Left renal pelvis (tissue), 4 donors: ENCODE data around the gene MIPOL1. TPM values are rescaled to one million over a fixed set of nuclear protein-coding genes. Genes with fewer than 3 reads are reported as not detected.
"Not testable (repeated sequence)": the region's sequence is repeated elsewhere in the genome, so short reads cannot be mapped to it uniquely, and the experiment has no call there.

Experiments used
- DNase-seq, 4 donors: peaks; one replicate each; pipeline ENCODE4 v3.0.0-alpha.2; 2013; ENCODE audit warnings: low read depth in 4 of 4, low spot score in 3 of 4
- polyA plus RNA-seq, 4 donors: library from polyadenylated mRNA; unstranded; fragments of 120-200 nt; gene quantifications; one replicate each; pipeline ENCODE4 v1.2.1, GENCODE V29; 2013; ENCODE audit not compliant: insufficient read length in 4 of 4

MIPOL1 gene
- polyA plus RNA-seq, 4 donors: 6.3 to 14.2 (median 12.2) TPM

GRCh38 chr14:37186865-37187264 is 10.9 kb upstream of the MIPOL1 start:
- DNase-seq: no peak

- DNase-seq: no peak
These were observed 10.4 kb upstream of the MIPOL1 start for GRCh38 chr14:37187294-37187693.

- not testable (repeated sequence) for DNase-seq
These were observed 9.7 kb upstream of the MIPOL1 start for GRCh38 chr14:37187840-37188577.

GRCh38 chr14:37189733-37190132 is 8.0 kb upstream of the MIPOL1 start:
- DNase-seq: not testable (repeated sequence)

- DNase-seq: no peak
These were observed 3.0 kb upstream of the MIPOL1 start for GRCh38 chr14:37194698-37195097.

GRCh38 chr14:37195327-37195726 is 2.4 kb upstream of the MIPOL1 start:
- DNase-seq: no peak

GRCh38 chr14:37196604-37197420 is 925 bp upstream of the MIPOL1 start:
- no peak for DNase-seq

GRCh38 chr14:37198273-37198598 is 499 bp downstream of the MIPOL1 start:
- peak in 2 of 4 donors; percentile 10 to 21 for DNase-seq

GRCh38 chr14:37198907-37199306 is 1.2 kb downstream of the MIPOL1 start:
- no peak for DNase-seq

- no peak for DNase-seq
These were observed 4.0 kb downstream of the MIPOL1 start for GRCh38 chr14:37201724-37202123.

- no peak for DNase-seq
These were observed 4.5 kb downstream of the MIPOL1 start for GRCh38 chr14:37202265-37202664.

- DNase-seq: no peak
These were observed 5.1 kb downstream of the MIPOL1 start for GRCh38 chr14:37202812-37203211.

GRCh38 chr14:37203423-37203822 is 5.7 kb downstream of the MIPOL1 start:
- DNase-seq: no peak

GRCh38 chr14:37205623-37206605 is 8.2 kb downstream of the MIPOL1 start:
- not testable (repeated sequence) for DNase-seq

GRCh38 chr14:37209617-37210016 is 11.9 kb downstream of the MIPOL1 start:
- DNase-seq: not testable (repeated sequence)

GRCh38 chr14:37210448-37210847 is 12.7 kb downstream of the MIPOL1 start:
- no peak for DNase-seq

- DNase-seq: no peak
These were observed 15.3 kb downstream of the MIPOL1 start for GRCh38 chr14:37213016-37213415.

- no peak for DNase-seq
These were observed 17.6 kb downstream of the MIPOL1 start for GRCh38 chr14:37215345-37215744.

- DNase-seq: no peak
These were observed 23.3 kb downstream of the MIPOL1 start for GRCh38 chr14:37221073-37221472.

GRCh38 chr14:37223947-37224474 is 26.3 kb downstream of the MIPOL1 start:
- no peak for DNase-seq

GRCh38 chr14:37225668-37226067 is 27.9 kb downstream of the MIPOL1 start:
- DNase-seq: not testable (repeated sequence)
